ENCODE data around the gene FOXJ3.

FOXJ3 gene

DNA sequence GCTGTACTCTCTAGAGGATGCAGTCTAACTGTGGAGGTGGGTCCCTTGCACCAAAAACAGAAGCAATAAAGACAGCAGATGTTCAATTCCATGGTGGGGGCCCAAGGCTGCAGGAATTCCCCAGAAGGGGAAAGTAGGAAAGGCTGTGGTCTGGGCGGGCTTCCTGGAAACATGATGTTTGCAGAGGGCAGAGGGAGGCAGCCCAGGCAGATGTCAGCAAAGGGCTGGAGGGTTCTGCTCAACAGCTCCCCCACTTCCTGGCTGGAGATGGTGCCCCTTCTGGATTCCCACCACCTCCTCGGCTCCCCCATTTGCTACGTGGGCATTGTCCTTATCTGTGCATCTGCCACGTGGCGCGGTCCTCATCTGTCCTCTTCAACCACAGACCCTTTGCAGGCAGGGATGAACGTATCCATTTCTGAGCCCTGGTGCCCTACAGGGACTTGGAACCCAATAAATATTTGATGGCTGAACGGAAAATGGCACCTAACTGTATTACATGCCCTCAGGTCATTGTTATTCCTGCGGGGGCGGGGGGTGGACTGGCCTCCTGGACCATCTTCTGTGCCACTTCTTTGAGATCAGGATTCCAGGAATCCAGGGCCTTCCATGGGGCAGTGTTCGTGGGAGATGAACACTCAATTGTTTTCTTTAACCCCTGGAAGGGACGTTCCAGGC, 190.2 kb downstream of the FOXJ3 start:
- no peak for DNase-seq (ENCODE audit: low read depth in 2 of 2)

DNA sequence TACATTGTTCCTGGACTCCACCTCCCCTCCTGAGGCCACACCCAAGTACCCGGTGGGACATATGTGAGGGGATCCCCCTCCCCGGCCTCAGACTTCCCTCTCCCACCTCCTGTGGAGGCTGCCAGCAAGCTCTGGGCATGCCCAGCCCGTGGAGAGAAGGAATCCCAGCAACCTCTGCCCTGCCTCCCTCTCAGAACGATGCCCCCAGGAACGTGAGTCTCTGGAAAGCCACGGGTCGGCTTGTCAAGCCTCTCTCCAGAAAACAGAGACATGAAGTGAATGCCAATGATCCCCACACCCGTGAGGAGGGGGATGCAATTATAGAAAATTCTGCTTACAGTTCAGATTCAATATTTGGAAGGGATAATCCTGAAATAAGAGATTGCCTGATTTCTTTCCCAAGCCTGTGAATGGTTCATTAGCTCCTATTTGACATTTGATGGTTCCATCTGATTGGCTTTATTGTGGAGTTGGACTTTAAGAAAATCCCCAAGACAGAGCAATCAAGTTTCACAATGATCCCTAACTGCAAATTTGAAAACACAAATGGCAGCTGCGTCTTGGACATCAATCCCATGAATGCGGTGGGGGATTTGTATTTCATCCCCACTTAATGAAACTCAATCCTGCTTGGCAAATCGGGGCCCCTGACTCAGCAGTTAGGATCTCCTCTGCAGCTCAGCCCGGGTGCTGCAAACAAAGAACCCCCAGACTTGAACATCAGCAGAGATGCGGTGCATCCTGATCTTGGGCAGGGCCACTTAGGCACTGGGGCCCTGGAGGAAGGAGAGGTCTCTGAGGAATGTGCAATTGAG, 190.9 kb downstream of the FOXJ3 start:
- DNase-seq (ENCODE audit: low read depth in 2 of 2), result no peak

DNA sequence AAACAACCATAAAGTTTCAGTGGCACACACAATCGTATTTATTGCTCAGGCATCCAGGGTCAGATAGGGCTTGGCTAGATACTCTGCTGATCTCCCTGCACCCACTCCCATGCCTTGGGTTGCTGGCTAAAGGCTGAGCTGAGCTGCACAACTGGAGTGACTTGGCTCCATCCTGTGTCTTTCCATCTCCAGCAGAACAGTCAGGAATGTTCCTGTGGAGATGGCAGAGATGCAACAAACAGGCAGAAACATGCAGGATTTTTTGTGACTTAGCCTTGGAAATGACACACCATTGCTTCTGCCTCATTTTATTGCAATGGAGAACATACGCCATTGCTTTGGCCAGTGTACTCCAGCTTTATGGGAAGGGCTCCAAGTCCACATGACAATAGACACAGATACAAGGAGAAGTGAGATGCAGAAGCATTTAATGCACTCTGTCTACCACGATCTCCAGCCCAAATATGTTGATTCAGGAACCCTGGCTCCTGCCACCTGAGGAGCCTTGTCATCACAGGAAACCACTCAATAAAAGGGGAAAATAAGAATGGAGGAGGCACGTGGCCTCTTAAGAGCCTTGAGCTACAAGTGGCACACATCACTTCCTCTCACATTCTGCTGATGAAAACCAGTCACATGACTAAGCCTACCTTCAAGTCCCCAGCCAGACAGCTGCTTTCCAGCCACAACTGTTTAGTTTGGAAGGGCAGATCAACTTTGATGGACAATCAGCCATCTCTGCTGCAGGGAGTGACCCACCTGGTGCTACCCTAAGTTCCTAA, 191.9 kb downstream of the FOXJ3 start:
- DNase-seq (ENCODE audit: low read depth in 2 of 2), result no peak

DNA sequence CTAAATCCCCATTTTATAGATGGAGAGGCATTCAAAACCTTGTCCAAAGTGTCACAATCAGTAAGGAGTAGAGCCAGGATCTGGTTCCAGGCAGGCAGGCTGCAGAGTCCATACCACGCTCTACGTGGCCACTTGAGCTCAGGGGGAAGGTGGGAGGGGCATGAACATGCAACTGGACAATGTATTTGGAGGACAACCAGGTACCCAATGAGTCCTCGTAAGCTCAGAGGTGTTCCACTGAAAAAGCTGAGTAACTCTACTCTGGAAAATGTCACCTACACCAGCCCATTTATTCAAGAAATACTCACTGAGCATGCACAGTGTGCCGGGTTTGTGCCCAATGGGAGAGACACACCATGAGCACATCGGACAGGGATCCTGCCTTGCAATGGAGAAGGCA, 193.1 kb downstream of the FOXJ3 start:
- no peak for DNase-seq (ENCODE audit: low read depth in 2 of 2)

DNA sequence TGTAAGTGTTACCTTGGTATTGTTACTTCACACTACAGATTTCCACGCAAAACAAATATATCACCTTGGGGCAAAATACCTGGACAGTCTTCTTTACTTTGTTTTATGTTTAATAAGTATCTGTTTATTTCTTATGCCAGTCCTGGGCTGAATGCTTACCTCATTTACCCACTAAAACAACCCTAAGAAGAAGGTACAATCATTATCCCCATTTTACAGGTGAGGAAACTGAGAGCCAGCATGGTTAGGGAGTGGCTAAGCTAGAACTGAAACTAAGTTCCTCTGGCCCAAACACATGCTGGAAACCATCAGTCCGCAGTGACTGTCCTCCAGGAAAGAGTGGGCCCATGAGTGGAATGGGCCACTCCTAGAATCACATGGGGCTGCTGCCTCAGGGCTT, 194.8 kb downstream of the FOXJ3 start:
- DNase-seq (ENCODE audit: low read depth in 2 of 2), result no peak

DNA sequence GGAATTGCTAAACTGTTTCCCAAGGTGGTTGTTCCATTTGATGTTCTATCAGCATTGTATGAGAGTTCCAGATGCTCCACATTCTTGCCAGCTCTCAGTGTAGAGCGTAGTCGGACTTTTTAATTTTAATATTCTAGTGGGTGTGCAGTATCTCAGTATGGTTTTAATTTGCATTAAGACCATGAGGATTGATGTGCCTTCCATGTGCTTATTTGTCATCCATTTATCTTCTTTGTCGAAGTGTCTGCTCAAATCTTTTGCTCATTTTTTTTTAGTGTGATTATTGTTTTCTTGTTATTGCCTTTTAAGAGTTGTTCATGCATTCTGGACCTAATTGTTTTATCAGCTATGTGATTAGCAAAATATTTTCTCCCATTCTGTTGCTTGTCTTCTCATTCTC, 195.6 kb downstream of the FOXJ3 start:
- DNase-seq (ENCODE audit: low read depth in 2 of 2), result no peak

DNA sequence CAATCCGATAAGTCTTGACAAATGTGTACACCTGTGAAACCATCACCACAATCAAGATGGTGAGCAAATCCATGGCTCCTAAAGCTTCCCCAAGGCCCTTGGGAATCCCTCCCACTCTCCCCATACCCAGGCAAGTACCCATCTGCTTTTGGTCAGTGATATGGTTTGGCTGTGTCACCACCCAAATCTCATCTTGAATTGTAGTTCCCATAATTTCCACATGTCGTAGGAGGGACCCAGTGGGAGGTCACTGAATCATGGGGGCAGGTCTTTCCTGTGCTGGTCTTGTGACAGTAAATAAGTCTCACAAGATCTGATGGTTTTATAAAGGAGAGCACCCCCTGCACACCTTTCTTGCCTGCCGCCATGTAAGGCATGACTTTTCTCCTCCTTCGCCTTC, 196.4 kb downstream of the FOXJ3 start:
- DNase-seq (ENCODE audit: low read depth in 2 of 2), result no peak

DNA sequence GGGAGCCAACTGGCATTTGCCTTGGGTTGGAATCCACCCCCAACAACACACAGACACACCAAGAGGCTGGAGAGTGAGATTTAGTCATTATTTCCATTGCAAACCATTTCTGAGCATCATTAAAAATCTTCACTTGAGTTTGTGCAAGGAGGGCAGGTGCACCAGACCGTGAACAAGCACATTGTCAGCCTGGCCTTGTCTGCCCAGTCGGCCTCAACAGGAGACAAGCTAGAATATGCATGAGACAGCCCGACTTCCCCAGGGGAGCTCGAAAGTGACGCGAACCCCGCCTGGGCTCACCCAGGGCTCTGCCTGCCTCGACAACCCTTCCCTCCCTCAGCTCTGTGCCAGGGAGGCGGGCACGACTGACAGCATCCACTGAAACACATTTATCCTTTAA, 197.3 kb downstream of the FOXJ3 start:
- no peak for DNase-seq (ENCODE audit: low read depth in 2 of 2)

DNA sequence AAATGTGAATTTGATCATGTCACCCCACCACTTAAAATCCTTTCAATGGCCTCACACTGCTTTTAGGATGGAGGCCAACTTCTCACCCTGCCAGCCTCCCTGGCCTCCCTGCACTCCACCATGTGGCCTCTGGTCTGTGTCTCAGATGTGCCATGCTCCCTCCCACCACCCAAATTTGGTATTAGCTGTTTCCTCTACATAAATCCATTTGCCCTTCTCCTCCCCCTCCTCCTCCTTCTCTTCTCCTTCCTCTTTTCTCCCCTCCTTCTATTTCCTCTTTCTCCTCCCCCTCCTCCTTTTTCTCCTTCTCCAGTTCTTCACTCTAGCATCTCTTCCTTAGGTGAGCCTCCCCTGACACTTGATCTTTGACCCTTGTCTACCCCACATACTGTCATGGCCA, 198.6 kb downstream of the FOXJ3 start:
- DNase-seq (ENCODE audit: low read depth in 2 of 2), result no peak

DNA sequence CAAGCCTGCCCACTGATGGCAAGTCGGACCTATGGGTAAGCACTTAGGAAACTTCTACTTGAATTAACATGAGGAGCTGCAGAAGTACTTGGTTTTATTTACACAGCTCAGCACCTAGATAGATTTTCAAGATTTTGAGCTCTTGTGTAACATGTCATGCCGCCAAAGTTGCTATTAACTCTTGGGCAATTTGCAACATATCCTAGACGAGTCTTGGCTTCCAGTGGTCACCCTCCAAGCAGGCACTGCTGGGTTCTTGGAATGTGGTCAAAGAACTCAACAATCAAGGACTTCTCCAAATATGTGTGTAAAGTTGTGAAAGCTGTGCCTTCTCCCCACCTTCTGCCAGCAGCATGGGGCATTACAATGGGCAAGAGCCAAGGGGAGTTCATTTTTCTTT, 199.6 kb downstream of the FOXJ3 start:
- no peak for DNase-seq (ENCODE audit: low read depth in 2 of 2)

DNA sequence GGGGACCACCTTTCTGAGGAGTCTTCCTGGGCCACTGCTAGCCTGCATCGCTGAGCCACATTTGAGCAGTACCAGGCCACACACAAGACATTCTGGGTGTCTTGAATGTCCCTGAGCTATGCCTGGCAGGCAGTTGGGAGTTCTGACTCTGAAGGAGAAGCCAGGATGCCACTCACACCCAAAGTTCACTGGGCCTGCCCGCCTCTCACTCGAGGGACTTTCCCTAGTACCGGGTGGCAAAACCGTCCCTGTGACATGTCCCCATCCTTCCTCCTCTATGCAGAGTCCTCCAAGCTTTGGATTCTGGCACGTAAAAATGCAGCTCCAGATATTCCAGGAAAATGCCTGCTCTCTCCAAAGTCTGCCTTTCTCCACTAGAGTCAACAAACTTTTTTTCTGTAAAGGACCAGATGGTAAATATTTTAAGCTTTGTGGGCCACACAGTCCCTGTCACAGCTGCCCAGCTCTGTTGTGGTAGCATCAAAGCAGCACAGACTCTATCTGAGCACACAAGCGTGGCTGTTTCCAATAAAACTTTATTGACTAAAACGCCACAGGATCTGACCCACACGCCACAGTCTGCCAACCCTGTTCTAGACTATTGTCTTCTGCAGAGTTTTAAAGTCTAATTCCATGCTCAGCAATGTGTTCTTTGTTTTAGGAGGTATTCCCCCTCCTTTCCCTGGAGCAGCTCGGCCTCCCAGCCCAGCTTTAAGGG, 201.1 kb downstream of the FOXJ3 start:
- no peak for DNase-seq (ENCODE audit: low read depth in 2 of 2)

DNA sequence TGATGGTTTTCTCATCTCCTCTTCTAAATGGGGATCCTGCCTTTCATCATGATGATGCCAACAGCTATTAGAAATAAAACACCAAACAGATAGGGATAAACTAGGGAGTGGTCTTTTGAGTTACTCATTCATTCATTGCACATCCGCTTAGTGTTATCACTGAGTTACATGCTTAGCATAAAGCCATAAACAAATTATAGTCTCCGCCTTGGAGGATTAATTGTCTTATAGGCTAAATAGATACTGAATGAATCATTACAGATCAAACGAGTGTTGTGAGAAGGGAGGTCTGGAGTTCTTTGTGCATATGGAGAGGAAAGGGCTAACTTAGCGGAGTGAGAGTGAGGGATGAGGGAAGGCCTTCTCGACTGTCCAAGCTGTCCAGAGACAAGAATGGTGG, 201.6 kb downstream of the FOXJ3 start:
- no peak for DNase-seq (ENCODE audit: low read depth in 2 of 2)

DNA sequence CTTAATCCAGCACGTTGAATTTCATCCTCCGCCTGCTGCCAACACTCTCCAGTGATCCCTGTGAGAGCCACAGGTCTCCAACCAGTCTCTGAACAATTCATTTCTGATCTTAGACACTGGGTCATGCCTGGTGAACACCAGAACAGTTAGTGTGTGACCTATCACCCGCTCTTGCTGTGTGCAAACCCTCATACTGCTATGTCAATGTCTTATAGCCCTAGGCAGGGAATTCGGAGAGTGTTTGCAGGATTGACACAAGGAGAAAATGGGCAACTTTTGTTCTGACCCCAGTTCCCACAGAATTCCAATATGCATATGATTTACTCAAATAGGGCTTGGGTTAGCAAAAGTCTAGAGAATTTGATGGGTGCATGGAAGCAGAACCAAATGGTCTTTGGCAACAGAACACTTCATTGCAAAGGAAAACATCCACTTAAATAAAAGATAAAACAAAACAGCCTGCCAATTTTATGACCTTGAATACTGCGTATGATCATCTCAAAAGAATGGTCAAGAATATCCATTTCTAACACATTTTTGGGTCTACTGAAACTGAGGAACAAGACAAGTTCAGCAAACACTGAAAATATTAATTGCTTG, 204.9 kb downstream of the FOXJ3 start:
- no peak for DNase-seq (ENCODE audit: low read depth in 2 of 2)

DNA sequence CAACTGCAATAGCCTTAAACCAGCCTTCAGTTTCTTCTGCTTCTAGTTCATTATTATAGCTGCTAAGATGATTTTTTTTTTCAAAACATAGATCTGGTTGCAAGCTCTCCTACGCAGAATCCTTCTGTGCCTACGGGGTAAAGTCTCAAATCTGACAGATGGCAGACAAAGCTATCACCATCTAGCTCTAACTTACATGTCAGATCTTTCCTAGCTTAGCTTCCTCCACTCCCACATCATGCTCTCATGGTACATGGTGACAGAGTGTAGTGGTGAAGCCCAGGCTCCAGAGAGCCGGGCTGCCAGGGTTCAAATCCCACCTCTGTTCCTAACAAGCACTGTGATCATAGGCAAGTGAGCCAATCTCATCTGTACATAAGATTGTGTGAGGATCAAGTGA, 206.1 kb downstream of the FOXJ3 start:
- no peak for DNase-seq (ENCODE audit: low read depth in 2 of 2)

DNA sequence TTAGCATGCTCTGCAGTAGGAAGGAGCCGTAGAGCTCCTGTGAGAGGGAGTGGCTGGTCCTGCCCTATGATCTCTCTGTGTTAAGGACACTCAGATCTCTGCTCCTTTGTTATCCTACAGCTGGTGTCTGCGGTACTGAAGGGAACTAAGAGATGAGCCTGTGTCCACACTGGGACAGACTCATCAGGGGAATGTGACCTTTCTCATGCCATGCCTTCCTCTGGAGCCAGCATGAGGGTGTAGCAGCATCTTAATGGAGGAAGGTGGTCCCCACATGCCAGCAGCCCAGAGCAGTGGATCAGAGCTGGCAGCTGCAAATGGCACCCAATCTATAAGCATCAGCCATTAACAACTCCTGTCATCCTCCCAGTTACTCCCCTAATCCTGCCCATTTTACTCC, 206.5 kb downstream of the FOXJ3 start:
- DNase-seq (ENCODE audit: low read depth in 2 of 2), result no peak

DNA sequence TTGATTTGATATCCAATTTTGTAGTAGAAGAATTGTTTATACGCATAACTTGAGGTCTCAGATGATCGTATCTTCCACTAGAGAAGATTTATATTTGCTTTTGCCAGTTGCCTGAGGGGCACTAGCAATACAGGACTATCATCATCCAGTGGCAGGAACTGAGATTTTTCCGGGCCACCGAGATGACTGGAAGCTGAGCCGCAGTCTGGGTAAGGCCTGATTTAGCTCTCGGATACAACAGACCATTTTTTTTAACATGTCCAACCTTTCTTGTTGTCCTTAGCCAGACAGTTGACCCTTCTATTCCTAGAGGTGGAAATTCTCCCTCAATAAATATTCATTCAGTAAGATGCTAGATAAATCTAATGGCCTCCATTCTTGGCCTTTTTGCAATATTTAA, 207.3 kb downstream of the FOXJ3 start:
- DNase-seq (ENCODE audit: low read depth in 2 of 2), result no peak
